ENCODE data around the gene ARSG. TPM values are rescaled to one million over a fixed set of nuclear protein-coding genes. Genes with fewer than 3 reads are reported as not detected.
A peak's percentile ranks its signal among the peaks of the same experiment; 100 is the strongest.
"Not testable (repeated sequence)": the region's sequence is repeated elsewhere in the genome, so short reads cannot be mapped to it uniquely, and the experiment has no call there.

The ARSG gene
- total and polyA plus RNA-seq, 2 experiments from 2014 or later: 5.6 to 15.4 TPM

DNA sequence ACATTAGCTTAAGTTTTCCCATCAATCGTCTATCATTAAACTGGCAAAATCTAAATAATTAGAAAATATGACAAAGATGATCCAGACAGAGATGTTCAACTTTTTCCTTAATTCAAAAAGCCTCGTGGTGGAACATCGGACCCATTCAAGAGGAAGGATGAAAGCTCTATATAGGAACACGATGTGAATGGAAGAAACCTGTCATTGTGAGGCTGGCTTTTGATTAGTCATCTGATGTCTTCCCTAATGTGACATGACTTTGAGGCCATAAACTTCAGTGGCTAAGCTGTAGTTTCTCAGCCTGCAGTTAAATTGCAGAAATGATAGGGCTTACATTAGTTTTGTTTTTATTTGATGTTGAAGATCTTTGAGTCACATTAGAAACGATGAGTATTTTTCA is 42.4 kb upstream of the ARSG start:
- H3K9me3 ChIP-seq (ENCODE audit: low read depth): no peaks in the 10 kb centered on the region
- H3K4me1 ChIP-seq (ENCODE audit: low read depth): peaks cover 4% of the 10 kb centered on the region
- peaks cover 8% of the 10 kb centered on the region for H3K36me3 ChIP-seq
- TF ChIP-seq, protein P1, sequence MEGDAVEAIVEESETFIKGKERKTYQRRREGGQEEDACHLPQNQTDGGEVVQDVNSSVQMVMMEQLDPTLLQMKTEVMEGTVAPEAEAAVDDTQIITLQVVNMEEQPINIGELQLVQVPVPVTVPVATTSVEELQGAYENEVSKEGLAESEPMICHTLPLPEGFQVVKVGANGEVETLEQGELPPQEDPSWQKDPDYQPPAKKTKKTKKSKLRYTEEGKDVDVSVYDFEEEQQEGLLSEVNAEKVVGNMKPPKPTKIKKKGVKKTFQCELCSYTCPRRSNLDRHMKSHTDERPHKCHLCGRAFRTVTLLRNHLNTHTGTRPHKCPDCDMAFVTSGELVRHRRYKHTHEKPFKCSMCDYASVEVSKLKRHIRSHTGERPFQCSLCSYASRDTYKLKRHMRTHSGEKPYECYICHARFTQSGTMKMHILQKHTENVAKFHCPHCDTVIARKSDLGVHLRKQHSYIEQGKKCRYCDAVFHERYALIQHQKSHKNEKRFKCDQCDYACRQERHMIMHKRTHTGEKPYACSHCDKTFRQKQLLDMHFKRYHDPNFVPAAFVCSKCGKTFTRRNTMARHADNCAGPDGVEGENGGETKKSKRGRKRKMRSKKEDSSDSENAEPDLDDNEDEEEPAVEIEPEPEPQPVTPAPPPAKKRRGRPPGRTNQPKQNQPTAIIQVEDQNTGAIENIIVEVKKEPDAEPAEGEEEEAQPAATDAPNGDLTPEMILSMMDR (IDR thresholded peaks at IDR 0.05; ENCODE audit: low read depth, low read length): no peak
- H3K27ac ChIP-seq: no peak overlapping the region
- DNase-seq (ENCODE audit: low read depth in 1 of 2, low spot score in 1 of 2): no peak
- no peaks in the 10 kb centered on the region for H3K27me3 ChIP-seq
- peak overlapping the region; percentile 89 for H3K4me3 ChIP-seq

DNA sequence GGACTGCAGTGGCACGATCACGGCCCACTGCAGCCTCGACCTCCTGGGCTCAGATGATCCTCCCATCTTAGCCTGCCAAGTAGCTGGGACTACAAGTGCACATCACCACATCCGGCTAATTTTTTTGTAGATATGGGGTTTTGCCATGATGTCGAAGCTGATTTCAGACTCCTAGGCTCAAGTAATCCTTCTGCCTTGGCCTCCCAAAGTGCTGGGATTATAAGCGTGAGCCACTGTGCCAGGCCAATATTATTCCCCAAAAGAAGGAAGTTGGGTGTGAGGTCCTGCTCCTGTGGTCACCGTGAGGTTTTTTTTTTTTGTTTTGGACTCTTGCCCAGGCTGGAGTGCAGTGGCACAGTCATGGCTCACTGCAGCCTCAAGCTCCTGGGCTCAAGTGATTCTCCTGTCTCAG is 41.9 kb upstream of the ARSG start:
- Histone ChIP-seq H3K36me3 (peaks cover 10% of the 10 kb centered on the region), H3K4me3 (no peak overlapping the region), H3K4me1 (ENCODE audit: low read depth) (peaks cover 4% of the 10 kb centered on the region), H3K27me3 (no peaks in the 10 kb centered on the region), H3K9me3 (ENCODE audit: low read depth) (no peaks in the 10 kb centered on the region), H3K27ac (no peak overlapping the region)
- no peak for DNase-seq (ENCODE audit: low read depth in 1 of 2, low spot score in 1 of 2)
- TF ChIP-seq, protein P1 (IDR thresholded peaks at IDR 0.05; ENCODE audit: low read depth, low read length): no peak

DNA sequence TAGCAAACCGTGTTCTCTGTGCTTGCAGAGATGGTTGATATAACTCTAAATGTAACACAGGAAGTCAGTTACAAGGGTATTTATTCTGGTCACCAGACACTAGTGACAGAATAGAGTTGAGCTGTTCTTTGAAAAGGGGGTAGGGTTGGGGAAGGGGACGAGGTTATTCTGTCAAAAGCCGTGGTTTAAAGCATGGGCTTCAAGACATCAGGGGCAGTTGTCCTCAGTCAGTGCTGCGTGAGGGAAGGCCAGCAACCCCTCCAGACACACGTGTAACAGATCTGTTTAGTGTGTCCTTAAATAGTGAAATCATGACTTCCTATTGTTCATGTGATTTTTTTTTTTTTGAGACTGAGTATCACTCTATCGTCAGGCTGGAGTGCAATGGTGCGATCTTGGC is 37.9 kb upstream of the ARSG start:
- H3K9me3 ChIP-seq (ENCODE audit: low read depth); H3K4me3 ChIP-seq; H3K27me3 ChIP-seq; H3K4me1 ChIP-seq (ENCODE audit: low read depth); DNase-seq (ENCODE audit: low read depth in 1 of 2, low spot score in 1 of 2); H3K27ac ChIP-seq: not testable (repeated sequence)
- H3K36me3 ChIP-seq: peaks cover 27% of the 10 kb centered on the region

DNA sequence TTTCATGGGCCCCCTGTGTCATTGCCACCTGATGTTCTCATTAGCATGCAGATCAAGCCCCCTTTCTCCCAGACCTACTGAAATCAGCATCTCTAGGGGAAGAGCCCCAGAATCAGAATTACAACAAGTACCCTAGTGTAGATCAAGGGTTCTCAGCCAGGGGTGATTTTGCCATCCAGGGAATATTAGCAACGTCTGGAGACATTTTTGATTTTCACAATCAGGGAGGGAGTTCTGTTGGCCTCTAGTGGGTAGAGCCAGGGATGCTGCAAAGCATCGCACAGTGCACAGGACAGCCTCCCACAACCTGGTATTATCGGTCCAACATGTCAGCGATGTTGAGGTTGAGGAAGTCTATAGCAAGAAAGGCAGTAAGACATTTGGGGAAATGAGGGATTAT is 36.1 kb upstream of the ARSG start:
- Histone ChIP-seq H3K36me3 (peaks cover 27% of the 10 kb centered on the region), H3K9me3 (ENCODE audit: low read depth) (no peaks in the 10 kb centered on the region), H3K27ac (no peak overlapping the region), H3K4me3 (no peak overlapping the region), H3K4me1 (ENCODE audit: low read depth) (no peaks in the 10 kb centered on the region), H3K27me3 (no peaks in the 10 kb centered on the region)
- no peak for DNase-seq (ENCODE audit: low read depth in 1 of 2, low spot score in 1 of 2)
- TF ChIP-seq, protein P1 (IDR thresholded peaks at IDR 0.05; ENCODE audit: low read depth, low read length): no peak

DNA sequence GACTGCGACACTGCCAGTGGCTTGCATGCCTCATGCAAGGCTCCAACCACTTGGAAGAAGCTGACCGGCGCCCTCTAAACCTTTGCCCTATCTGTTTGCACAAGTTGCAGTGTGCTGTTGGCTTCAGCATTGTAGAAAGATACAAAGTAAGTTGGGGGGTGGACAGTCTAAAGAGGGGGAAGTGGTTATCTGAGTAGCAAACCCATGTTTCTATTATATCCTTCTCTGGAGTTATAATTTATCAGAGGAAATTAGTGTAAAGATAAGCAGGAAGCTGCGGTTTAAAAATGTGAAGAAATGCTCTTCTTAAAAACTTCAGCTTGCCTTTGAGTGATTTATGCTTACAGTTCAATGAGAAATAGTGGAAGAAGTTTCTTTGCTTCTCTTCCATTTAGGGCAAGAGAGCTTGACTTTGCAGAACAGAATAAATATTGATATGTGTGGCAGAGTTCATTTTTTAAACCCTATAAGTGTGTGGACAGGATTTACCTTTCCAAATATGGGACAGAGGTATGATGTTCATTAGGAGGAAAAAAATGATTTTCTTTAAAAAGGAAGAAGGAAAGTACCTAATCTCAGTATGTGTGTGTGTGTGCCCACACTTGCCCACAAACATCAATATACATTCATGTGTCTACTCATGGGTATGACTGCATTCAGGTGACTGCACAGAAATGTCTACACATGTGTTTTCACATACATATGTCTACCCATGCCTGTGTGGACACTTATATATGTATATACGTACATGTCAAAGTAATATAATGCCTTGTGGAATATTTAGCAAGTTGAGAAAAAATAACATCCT is 35.4 kb upstream of the ARSG start:
- Histone ChIP-seq H3K27ac (no peak overlapping the region), H3K27me3 (no peaks in the 10 kb centered on the region), H3K4me3 (no peak overlapping the region), H3K4me1 (ENCODE audit: low read depth) (no peaks in the 10 kb centered on the region), H3K9me3 (ENCODE audit: low read depth) (no peaks in the 10 kb centered on the region), H3K36me3 (peaks cover 20% of the 10 kb centered on the region)
- TF ChIP-seq, protein P1 (IDR thresholded peaks at IDR 0.05; ENCODE audit: low read depth, low read length): no peak
- DNase-seq (ENCODE audit: low read depth in 1 of 2, low spot score in 1 of 2): peak in 1 of 2 donors; percentile 27

DNA sequence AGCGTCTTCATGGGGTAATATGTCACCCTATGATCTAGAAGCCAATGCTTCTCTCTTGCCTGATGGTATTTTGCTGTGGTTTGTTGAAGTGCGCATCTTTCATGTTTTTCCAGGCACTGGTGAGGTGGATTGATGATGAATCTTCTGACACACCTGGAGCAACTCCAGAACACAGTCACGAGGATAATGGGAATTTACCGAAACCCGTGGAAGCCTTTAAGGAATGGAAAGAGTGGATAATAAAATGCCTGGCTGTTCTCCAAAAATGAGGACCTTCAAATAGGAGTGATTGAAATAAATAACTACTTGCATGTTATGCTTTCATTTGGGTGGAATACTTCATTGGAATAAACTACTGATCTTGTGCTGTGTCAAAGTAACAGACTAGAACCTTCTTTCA is 34.6 kb upstream of the ARSG start:
- not testable (repeated sequence) for H3K9me3 ChIP-seq (ENCODE audit: low read depth); H3K4me1 ChIP-seq (ENCODE audit: low read depth); H3K27me3 ChIP-seq; H3K4me3 ChIP-seq; H3K27ac ChIP-seq; DNase-seq (ENCODE audit: low read depth in 1 of 2, low spot score in 1 of 2)
- peaks cover 19% of the 10 kb centered on the region for H3K36me3 ChIP-seq
